ENCODE data around the gene UBAP1L. TPM values are rescaled to one million over a fixed set of nuclear protein-coding genes. Genes with fewer than 3 reads are reported as not detected.
"Not testable (repeated sequence)": the region's sequence is repeated elsewhere in the genome, so short reads cannot be mapped to it uniquely, and the experiment has no call there.

UBAP1L gene
- total RNA-seq, 2 experiments from 2014 or later, result 3.0 to 3.3 TPM

DNA sequence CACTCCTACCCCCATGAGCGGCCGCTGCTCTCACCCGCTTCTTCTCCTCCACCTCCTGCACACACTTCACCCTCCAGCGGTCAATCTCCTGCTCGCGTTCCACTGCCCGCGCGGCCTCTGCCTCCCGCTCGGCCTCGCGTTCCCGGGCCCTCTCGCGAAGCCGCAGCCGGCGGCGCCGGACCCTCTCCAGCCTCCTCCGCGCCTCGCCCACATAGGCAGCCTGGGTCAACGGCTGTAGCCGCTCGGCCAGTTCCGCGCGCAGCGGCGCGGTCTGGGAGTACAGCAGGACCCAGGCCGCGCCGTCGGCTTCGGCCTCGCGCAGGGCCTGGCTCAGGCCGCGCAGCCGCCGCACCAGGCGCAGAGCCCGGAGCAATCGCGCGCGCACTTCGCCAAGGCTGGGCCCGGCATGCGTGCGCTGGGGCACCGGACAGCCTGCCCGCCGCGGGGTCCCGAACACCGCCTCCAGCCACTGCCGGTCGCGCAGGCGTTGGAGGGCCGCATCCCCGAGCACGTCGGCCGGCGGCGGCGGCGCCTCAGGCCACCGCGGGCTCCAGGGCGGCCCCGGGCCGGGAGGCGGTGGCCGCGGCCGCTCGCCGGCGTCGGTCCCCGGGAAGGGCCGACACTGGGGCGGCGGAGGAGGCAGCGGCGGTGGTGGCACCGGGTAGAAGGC lies 18.0 kb upstream of the UBAP1L start:
- CTCF ChIA-PET, result interaction anchor here (1.3 kb wide), 1 partner anchor 154 kb away, joined by 4 read pairs; the partner anchor contains the start of gene PARP16
- Mint-ChIP-seq H3K9me3 (peaks cover 2% of the 10 kb centered on the region), H3K4me3 (peak overlapping the region; percentile 86)

DNA sequence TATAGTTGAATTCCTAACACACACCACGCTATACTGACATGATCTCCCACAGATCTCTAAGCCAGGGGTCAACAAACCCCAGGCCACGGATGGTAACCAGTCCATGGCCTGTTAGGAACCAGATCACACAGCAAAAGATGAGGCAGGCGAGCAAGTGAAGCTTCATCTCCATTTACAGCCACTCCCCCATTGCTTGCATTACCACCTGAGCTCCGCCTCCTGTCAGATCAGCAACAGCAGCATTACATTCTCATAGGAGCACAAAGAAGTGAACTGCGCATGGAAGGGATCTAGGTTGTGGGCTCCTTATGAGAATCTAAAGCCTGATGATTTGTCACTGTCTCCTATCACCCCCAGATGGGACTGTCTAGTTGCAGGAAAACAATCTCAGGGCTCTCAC lies 15.9 kb upstream of the UBAP1L start:
- no peak for DNase-seq
- peaks cover 33% of the 10 kb centered on the region for H3K4me1 Mint-ChIP-seq
- POLR2A ChIA-PET, result interaction anchor here (1.2 to 1.8 kb wide), 3 partner anchors 55 to 174 kb away, joined by 3 to 6 read pairs (median 5); partner anchors contain the start of gene RNU5B-1
- CTCF ChIA-PET, result interaction anchor here (0.9 kb wide), 1 partner anchor 8 kb away, joined by 4 read pairs; no protein-coding TSS in a partner anchor
- no peaks in the 10 kb centered on the region for H3K9me3 Mint-ChIP-seq
- no peak overlapping the region for H3K4me3 Mint-ChIP-seq
- H3K36me3 Mint-ChIP-seq (ENCODE audit: low read depth), result peaks cover 25% of the 10 kb centered on the region
- no peak overlapping the region for H3K27ac Mint-ChIP-seq
- no peaks in the 10 kb centered on the region for H3K27me3 Mint-ChIP-seq

More for the DNA sequence above, 18.0 kb upstream of the UBAP1L start:
- Mint-ChIP-seq H3K4me1 (peaks cover 31% of the 10 kb centered on the region), H3K27me3 (no peaks in the 10 kb centered on the region), H3K27ac (peak overlapping the region; percentile 84), H3K36me3 (ENCODE audit: low read depth) (peaks cover 15% of the 10 kb centered on the region)
- peak; percentile 32 for DNase-seq
- POLR2A ChIA-PET, result interaction anchor here (1.0 to 2.4 kb wide), 11 partner anchors 16 to 307 kb away, joined by 3 to 19 read pairs (median 5); partner anchors contain the start of genes CLPX, PARP16, PIF1 and RNU5B-1

DNA sequence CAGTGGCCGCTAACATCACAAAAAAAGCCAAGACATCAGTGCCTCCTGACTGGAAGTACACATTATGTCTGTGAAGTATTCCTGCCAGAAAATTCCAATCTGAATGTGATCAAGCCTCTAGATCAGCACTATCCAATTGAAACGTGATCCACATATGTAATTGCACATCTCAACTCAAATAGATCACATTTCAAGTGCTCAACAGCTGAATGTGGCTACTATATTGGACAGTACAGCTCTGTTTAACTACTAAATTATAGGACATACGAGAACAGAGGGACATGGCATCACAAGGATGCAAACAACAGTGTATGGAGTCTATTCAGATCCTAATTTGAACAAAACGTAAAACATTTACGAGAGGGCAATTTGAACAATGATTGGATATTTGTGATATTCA lies 542 bp upstream of the UBAP1L start:
- Mint-ChIP-seq H3K36me3 (ENCODE audit: low read depth) (peaks cover 43% of the 10 kb centered on the region), H3K27me3 (no peaks in the 10 kb centered on the region), H3K27ac (no peak overlapping the region), H3K4me3 (no peak overlapping the region), H3K4me1 (peaks cover 2% of the 10 kb centered on the region), H3K9me3 (no peaks in the 10 kb centered on the region)
- no peak for DNase-seq
- ChIA-PET CTCF (no interaction called here), POLR2A (interaction anchor here (0.9 to 1.0 kb wide), 2 partner anchors 69 to 189 kb away, joined by 3 read pairs; partner anchors contain the start of gene RNU5B-1)

DNA sequence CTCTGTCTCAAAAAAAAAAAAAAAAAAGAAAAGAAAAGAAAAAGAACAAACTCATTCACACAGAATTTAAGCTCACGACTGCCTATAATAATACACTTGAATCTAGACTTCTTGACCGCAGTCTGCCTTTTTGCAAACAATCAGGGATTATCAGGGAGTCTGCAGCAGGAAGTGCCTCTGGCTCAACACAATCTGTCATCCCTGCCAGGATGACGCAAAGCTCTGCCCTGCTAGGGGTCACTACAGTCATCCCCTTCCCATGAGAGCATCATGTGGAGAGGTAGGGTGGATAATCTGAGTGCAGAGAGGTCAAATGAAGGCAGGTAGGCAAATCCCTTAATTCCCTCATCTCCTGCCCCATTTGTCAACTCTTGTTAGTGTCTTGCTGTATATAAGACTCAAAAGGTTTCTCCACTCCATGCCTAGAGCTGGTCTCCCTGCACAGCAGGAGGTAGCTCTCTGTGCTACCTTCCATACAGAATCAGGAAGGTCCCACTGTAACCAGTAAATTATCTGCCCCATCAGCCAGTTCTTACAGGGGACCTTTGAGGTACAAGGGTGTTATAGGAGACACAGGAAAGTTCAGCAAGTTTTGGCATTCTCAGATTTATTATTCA lies 4.2 kb downstream of the UBAP1L start:
- H3K27ac Mint-ChIP-seq, result no peak overlapping the region
- peaks cover 8% of the 10 kb centered on the region for H3K4me1 Mint-ChIP-seq
- H3K36me3 Mint-ChIP-seq (ENCODE audit: low read depth), result peaks cover 21% of the 10 kb centered on the region
- H3K4me3 Mint-ChIP-seq, result no peak overlapping the region
- H3K27me3 Mint-ChIP-seq, result no peaks in the 10 kb centered on the region
- no peak for DNase-seq
- POLR2A ChIA-PET, result no interaction called here
- CTCF ChIA-PET, result interaction anchor here (1.5 kb wide), 1 partner anchor 9 kb away, joined by 5 read pairs; no protein-coding TSS in a partner anchor
- H3K9me3 Mint-ChIP-seq, result no peaks in the 10 kb centered on the region

DNA sequence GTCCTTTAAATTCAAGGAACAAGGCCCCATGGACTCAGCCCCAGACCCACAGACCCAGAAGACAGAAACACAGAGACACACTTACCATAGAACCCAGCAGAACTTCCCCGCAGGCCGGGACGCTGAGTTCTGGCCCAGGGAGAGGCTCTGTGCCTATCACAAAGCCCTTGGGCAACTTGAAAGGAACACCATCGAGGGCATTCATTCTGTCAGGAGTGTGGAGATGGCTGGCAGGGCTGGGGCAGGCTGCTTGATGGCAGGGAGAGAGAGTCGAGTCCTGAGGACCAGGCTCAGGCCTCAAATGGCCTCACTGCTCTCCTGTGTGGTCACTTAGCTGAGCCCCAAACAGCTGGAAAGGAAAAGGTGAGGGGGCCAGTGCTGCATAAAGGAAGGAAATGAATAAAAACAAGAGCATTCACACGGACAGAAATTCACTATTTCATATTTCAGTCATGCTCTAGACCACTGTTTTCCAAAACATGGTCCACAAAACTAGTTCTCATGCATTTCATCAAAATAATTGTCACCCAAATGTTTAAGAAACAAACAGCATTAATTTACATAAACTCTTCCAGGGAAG lies 8.9 kb downstream of the UBAP1L start:
- CTCF ChIA-PET, result no interaction called here
- POLR2A ChIA-PET, result no interaction called here
- Mint-ChIP-seq H3K4me3 (no peak overlapping the region), H3K4me1 (peaks cover 8% of the 10 kb centered on the region), H3K36me3 (ENCODE audit: low read depth) (peaks cover 23% of the 10 kb centered on the region), H3K27me3 (no peaks in the 10 kb centered on the region), H3K9me3 (no peaks in the 10 kb centered on the region), H3K27ac (no peak overlapping the region)
- no peak for DNase-seq

DNA sequence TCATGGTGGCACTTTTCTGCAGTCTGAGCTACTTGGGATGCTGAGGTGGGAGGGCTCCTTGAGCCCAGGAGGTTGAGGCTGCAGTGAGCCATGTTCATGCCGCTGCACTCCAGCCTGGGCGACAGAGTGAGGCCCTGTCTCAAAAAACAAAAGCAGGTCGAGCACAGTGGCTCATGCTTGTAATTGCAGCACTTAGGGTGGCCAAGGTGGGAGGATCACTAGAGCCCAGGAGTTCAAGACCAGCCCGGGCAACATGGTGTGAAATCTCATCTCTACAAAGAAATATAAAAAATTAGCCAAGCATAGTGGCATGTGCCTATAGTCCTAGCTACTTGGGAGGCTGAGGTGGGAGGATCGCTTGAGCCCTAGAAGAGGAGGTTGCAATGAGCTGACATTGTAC lies 10.0 kb downstream of the UBAP1L start:
- ChIA-PET POLR2A (no interaction called here), CTCF (no interaction called here)
- H3K27ac Mint-ChIP-seq, result no peak overlapping the region
- H3K36me3 Mint-ChIP-seq (ENCODE audit: low read depth), result peaks cover 21% of the 10 kb centered on the region
- H3K4me3 Mint-ChIP-seq, result no peak overlapping the region
- peaks cover 6% of the 10 kb centered on the region for H3K4me1 Mint-ChIP-seq
- no peak for DNase-seq
- H3K9me3 Mint-ChIP-seq, result no peaks in the 10 kb centered on the region
- H3K27me3 Mint-ChIP-seq, result no peaks in the 10 kb centered on the region

DNA sequence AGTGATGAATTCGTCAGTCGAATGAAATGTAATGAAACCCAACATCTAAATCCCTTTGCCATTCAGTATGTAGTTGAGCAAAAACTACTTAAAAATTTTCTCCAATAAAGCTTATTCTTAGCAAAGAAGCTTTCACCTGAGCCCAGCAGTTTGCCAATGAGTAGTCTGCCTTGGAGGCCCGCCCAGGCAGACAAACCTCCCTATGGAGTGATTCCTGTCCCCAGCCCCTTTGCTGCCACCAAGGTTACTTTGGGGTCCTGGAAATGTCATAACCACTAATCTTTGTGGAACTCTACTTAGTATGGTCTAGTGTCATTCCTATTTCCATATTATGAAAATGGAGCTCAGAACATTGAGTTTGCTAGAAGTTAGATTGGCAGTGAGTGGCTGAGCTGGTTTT lies 12.1 kb downstream of the UBAP1L start:
- Mint-ChIP-seq H3K27me3 (no peaks in the 10 kb centered on the region), H3K4me3 (no peak overlapping the region), H3K36me3 (ENCODE audit: low read depth) (peaks cover 25% of the 10 kb centered on the region), H3K4me1 (peaks cover 6% of the 10 kb centered on the region), H3K27ac (no peak overlapping the region), H3K9me3 (no peaks in the 10 kb centered on the region)
- CTCF ChIA-PET, result interaction anchor here (1.2 to 2.6 kb wide), 3 partner anchors 12 to 69 kb away, joined by 4 to 18 read pairs (median 4); no protein-coding TSS in a partner anchor
- POLR2A ChIA-PET, result interaction anchor here (0.9 kb wide), 1 partner anchor 113 kb away, joined by 3 read pairs; the partner anchor contains the start of gene SPG21
- DNase-seq, result no peak

DNA sequence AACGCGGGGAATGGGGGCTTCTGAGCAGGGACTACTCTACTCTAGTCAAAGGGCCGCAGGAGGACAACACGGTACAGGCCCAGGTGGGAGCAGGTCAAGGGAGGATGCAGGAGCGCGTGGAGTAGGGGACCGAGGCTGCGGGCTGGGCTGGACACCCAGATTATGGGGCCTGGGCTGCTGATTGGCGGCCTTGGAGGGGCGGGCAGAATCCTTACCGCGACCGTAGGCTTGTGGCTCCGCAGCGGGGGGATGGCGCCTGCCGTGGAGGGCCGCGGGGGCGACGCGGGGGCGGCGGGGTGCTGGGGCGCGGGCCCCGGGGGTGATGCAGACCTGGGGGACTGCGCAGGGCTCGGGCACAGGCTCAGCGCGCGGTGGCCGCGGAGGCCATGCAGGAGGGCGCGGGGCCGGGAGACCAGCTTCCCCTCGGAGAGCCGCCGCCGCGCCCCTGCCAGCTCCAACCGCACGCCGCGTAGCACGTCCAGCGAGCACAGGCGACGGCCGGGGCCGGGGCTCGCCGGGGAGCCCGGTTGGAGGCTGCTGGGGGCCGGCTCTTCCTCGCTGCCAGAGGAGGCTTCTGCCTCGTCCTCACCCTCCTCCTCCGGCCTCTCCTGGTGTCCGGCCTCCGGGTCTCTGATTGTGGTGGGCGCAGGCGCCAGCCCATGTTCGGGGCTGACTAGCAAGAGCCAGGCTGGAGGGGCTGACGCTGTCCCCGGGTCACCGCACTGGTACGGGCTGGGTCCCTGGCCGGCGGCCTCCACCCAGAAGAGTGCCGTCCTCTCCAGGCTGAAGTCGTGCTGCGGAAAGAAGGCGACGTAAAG lies 12.9 kb downstream of the UBAP1L start:
- Mint-ChIP-seq H3K4me3 (no peak overlapping the region), H3K4me1 (peaks cover 6% of the 10 kb centered on the region), H3K27ac (no peak overlapping the region), H3K36me3 (ENCODE audit: low read depth) (peaks cover 25% of the 10 kb centered on the region), H3K9me3 (no peaks in the 10 kb centered on the region), H3K27me3 (no peaks in the 10 kb centered on the region)
- ChIA-PET CTCF (interaction anchor here (0.6 to 2.6 kb wide), 13 partner anchors 8 to 880 kb away, joined by 3 to 18 read pairs (median 4); partner anchors contain the start of genes CLPX, PARP16 and PDCD7), POLR2A (no interaction called here)
- no peak for DNase-seq

DNA sequence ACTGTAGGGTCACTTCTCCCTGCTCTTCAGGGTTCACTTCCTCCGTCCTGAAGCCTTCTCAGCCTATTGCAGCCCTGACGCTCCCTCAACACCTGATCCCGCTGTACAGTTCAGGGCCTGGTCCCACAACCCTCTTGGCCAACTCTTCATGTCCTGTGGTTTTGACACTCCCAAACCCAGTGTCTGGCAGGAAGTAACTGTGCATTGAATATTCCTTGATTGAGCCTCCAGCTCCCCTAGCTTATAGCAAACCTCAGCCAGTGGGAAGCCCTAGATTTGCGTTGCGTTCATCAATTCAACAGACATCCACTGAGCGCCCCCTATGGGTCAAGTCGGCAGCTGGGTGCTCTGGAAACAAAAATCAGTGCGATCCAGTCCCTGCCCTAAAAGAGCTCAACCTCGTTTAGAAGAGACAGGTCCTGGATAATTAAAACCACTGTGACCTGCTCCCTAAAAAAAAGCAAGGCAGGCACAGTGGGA lies 13.5 kb downstream of the UBAP1L start:
- Mint-ChIP-seq H3K27ac (no peak overlapping the region), H3K27me3 (no peaks in the 10 kb centered on the region), H3K36me3 (ENCODE audit: low read depth) (peaks cover 25% of the 10 kb centered on the region), H3K4me1 (peaks cover 6% of the 10 kb centered on the region), H3K9me3 (no peaks in the 10 kb centered on the region), H3K4me3 (no peak overlapping the region)
- peak; percentile 57 for DNase-seq
- ChIA-PET CTCF (interaction anchor here (0.6 to 2.6 kb wide), 12 partner anchors 9 to 880 kb away, joined by 3 to 18 read pairs (median 4); partner anchors contain the start of genes CLPX, PARP16 and PDCD7), POLR2A (no interaction called here)

DNA sequence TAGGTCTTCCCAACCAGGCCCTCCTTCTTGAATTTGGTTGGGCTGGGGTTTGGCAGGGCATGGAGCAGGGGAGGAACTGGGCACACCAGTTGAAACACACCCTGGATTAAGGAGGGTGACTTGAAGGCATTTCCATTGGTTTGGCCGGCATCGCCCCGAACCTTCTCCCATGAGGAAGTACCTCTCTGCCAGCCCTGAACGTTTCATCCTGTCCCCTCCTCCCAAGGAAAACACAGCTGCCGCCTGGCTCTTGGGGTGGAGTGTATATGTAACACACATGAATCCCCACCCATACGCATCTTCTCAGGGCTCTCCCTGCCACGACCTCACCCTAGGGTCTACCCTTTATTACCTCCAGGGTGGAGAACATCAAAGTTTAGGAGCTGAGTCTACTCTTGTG lies 14.6 kb downstream of the UBAP1L start:
- ChIA-PET CTCF (interaction anchor here (1.6 kb wide), 1 partner anchor 10 kb away, joined by 5 read pairs; no protein-coding TSS in a partner anchor), POLR2A (no interaction called here)
- Mint-ChIP-seq H3K4me3 (no peak overlapping the region), H3K36me3 (ENCODE audit: low read depth) (peaks cover 20% of the 10 kb centered on the region), H3K27ac (no peak overlapping the region), H3K9me3 (no peaks in the 10 kb centered on the region), H3K27me3 (no peaks in the 10 kb centered on the region), H3K4me1 (no peaks in the 10 kb centered on the region)
- DNase-seq, result no peak

DNA sequence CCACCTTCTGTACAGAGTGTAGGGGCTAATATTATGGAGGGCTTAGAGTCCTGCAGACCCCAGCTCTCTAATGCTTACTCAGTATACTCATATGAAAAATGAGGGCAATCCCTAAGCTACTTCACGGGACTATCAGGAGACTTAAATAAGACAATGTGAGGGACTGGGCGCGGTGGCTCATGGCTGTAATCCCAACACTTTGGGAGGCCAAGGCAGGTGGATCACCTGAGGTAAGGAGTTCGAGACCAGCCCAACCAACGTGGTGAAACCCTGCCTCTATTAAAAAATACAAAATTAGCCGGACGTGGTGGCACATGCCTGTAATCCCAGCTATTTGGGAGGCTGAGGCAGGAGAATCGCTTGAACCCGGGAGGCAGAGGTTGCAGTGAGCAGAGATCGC lies 15.2 kb downstream of the UBAP1L start:
- H3K4me3 Mint-ChIP-seq, H3K9me3 Mint-ChIP-seq, H3K27me3 Mint-ChIP-seq, DNase-seq, H3K4me1 Mint-ChIP-seq, H3K27ac Mint-ChIP-seq, POLR2A ChIA-PET: not testable (repeated sequence)
- peaks cover 17% of the 10 kb centered on the region for H3K36me3 Mint-ChIP-seq (ENCODE audit: low read depth)
- CTCF ChIA-PET, result interaction anchor here (0.6 kb wide), 1 partner anchor 14 kb away, joined by 3 read pairs; no protein-coding TSS in a partner anchor

DNA sequence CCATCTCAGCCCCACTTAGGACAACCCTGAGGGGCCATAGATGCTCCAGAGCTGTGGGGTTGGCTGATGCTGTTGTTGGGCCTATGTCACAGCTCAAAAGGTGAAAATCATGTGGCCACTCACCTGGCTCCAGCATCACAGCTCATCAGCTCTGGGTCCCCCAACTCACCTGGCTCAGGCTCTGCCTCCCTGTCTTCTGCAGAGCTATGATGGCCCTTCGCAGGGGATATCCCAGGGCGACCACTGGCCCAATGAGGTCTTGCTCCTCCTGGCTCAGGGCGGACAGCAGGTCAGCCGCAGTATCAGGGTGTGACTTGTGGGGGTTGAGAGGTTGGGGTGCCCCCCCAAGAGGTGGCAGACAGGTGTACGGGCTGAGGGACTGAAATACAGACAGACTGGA lies 15.7 kb downstream of the UBAP1L start:
- DNase-seq, result no peak
- no peak overlapping the region for H3K27ac Mint-ChIP-seq
- ChIA-PET CTCF (interaction anchor here (0.6 kb wide), 1 partner anchor 15 kb away, joined by 3 read pairs; no protein-coding TSS in a partner anchor), POLR2A (no interaction called here)
- no peaks in the 10 kb centered on the region for H3K4me1 Mint-ChIP-seq
- no peak overlapping the region for H3K4me3 Mint-ChIP-seq
- peaks cover 15% of the 10 kb centered on the region for H3K36me3 Mint-ChIP-seq (ENCODE audit: low read depth)
- H3K27me3 Mint-ChIP-seq, result no peaks in the 10 kb centered on the region
- H3K9me3 Mint-ChIP-seq, result no peaks in the 10 kb centered on the region
